Endodermal cell (in vitro differentiated cells): ENCODE data around the gene SUGCT. TPM values are rescaled to one million over a fixed set of nuclear protein-coding genes. Genes with fewer than 3 reads are reported as not detected.

Experiments
- DNase-seq: peaks from one replicate; pipeline ENCODE4 v3.0.0-alpha.2; 2017
- H3K27ac ChIP-seq: 2 replicates; pipeline ENCODE4 v1.5.1; 2013; ENCODE audit warnings: mild to moderate bottlenecking, low read depth, low read length, moderate library complexity
- H3K27me3 ChIP-seq: 2 replicates; pipeline ENCODE4 v1.6.1; 2013; ENCODE audit warnings: mild to moderate bottlenecking, low read length, moderate library complexity; ENCODE audit not compliant: insufficient read depth, control insufficient read depth, poor library complexity, severe bottlenecking
- H3K36me3 ChIP-seq: 2 replicates; pipeline ENCODE4 v1.7.0; 2013; ENCODE audit warnings: mild to moderate bottlenecking, low read length, moderate library complexity; ENCODE audit not compliant: control insufficient read depth, insufficient read depth
- H3K4me1 ChIP-seq: one replicate; pipeline ENCODE4 v1.7.0; 2013; ENCODE audit warnings: low read length; ENCODE audit not compliant: control insufficient read depth, insufficient read depth
- H3K4me3 ChIP-seq: 2 replicates; pipeline ENCODE4 v1.5.1; 2013; ENCODE audit warnings: mild to moderate bottlenecking, low read length, moderate library complexity
- H3K9ac ChIP-seq: 2 replicates; pipeline ENCODE4 v1.6.1; 2013; ENCODE audit warnings: mild to moderate bottlenecking, low read length, moderate library complexity; ENCODE audit not compliant: poor library complexity, severe bottlenecking; ENCODE audit errors: extremely low read depth
- H3K9me3 ChIP-seq: 2 replicates; pipeline ENCODE4 v1.6.1; 2013; ENCODE audit warnings: mild to moderate bottlenecking, low read length, moderate library complexity; ENCODE audit not compliant: control insufficient read depth
- H3K27ac Mint-ChIP-seq: 2 replicates; pipeline ENCODE4 v1.8.0; 2020; ENCODE audit warnings: mixed read lengths
- H3K27me3 Mint-ChIP-seq: 2 replicates; pipeline ENCODE4 v1.8.0; 2021; ENCODE audit warnings: mild to moderate bottlenecking, mixed read lengths; ENCODE audit not compliant: insufficient read depth
- H3K36me3 Mint-ChIP-seq: 2 replicates; pipeline ENCODE4 v1.8.0; 2020; ENCODE audit warnings: low read depth, mixed read lengths
- H3K4me1 Mint-ChIP-seq: 2 replicates; pipeline ENCODE4 v1.8.0; 2020; ENCODE audit warnings: mixed read lengths
- H3K4me3 Mint-ChIP-seq: 2 replicates; pipeline ENCODE4 v1.8.0; 2020; ENCODE audit warnings: mild to moderate bottlenecking, moderate library complexity, mixed read lengths
- H3K9me3 Mint-ChIP-seq: 2 replicates; pipeline ENCODE4 v1.8.0; 2020; ENCODE audit warnings: mild to moderate bottlenecking, mixed read lengths
- WGBS, 2 experiments: methylation state at CpG; one replicate each; pipeline versions ENCODE4 v1.1.5 to v1.1.7; 2013; ENCODE audit warnings: missing lambda C conversion rate in 2 of 2, mixed read lengths in 1 of 2; ENCODE audit not compliant: insufficient coverage in 1 of 2, insufficient read length in 1 of 2; 5-methylcytosine and 5-hydroxymethylcytosine counted together
- total RNA-seq, 2 donors: library from RNA; stranded (reverse); fragmentation: NEBNext Ultra II Directional in 1 of 2; extraction: Animal tissue kit (Norgen Biotek cat#: 25700) in 1 of 2; gene quantifications; 2 replicates in 1 of 2; 3 replicates in 1 of 2; pipeline ENCODE4 v1.2.1, GENCODE V29; 2021
- TF ChIP-seq, protein P1 (sequence below): fragments of 200-600 bp; sonication (generic); conservative IDR thresholded peaks from 2 replicates; pipeline ENCODE4 v1.5.0; 2021; ENCODE audit warnings: antibody characterized with exemption, mild to moderate bottlenecking

The SUGCT gene
- total RNA-seq, 2 donors from 2014 or later, result 3.6 to 3.9 TPM

DNA sequence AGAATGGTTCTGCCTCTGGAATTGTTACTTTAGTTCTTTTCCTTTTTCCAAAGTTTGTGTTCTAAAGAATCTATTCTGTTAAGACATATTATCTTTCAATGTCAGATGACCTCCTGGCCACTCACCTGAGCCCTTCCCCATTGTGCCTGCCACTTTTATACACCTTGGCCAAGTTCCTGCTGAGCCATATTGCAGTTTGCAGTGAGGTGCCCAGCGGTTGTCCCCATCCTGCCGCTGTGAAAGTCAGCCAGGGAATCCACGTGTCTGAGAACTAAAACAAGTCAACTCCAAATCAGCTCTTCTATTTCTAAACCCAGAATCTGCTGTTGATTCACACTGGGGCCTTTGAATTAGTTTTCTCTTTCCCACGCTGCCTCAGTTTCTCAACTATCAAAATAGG is 641.1 kb downstream of the SUGCT start:
- Histone ChIP-seq H3K36me3 (no peaks in the 10 kb centered on the region), H3K4me1 (no peaks in the 10 kb centered on the region), H3K27me3 (no peaks in the 10 kb centered on the region), H3K27ac (no peak overlapping the region), H3K9ac (no peak overlapping the region), H3K4me3 (no peak overlapping the region), H3K9me3 (no peaks in the 10 kb centered on the region)
- H3K36me3 Mint-ChIP-seq, result no peaks in the 10 kb centered on the region
- no peak overlapping the region for H3K27ac Mint-ChIP-seq
- H3K4me3 Mint-ChIP-seq, result no peak overlapping the region
- H3K9me3 Mint-ChIP-seq, result no peaks in the 10 kb centered on the region
- TF ChIP-seq, protein P1, sequence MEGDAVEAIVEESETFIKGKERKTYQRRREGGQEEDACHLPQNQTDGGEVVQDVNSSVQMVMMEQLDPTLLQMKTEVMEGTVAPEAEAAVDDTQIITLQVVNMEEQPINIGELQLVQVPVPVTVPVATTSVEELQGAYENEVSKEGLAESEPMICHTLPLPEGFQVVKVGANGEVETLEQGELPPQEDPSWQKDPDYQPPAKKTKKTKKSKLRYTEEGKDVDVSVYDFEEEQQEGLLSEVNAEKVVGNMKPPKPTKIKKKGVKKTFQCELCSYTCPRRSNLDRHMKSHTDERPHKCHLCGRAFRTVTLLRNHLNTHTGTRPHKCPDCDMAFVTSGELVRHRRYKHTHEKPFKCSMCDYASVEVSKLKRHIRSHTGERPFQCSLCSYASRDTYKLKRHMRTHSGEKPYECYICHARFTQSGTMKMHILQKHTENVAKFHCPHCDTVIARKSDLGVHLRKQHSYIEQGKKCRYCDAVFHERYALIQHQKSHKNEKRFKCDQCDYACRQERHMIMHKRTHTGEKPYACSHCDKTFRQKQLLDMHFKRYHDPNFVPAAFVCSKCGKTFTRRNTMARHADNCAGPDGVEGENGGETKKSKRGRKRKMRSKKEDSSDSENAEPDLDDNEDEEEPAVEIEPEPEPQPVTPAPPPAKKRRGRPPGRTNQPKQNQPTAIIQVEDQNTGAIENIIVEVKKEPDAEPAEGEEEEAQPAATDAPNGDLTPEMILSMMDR, result no peak
- 94 to 100% methylated on average over 1 to 4 of the region's 4 CpGs for WGBS, 2 experiments
- H3K4me1 Mint-ChIP-seq, result no peaks in the 10 kb centered on the region
- DNase-seq, result no peak
- no peaks in the 10 kb centered on the region for H3K27me3 Mint-ChIP-seq

DNA sequence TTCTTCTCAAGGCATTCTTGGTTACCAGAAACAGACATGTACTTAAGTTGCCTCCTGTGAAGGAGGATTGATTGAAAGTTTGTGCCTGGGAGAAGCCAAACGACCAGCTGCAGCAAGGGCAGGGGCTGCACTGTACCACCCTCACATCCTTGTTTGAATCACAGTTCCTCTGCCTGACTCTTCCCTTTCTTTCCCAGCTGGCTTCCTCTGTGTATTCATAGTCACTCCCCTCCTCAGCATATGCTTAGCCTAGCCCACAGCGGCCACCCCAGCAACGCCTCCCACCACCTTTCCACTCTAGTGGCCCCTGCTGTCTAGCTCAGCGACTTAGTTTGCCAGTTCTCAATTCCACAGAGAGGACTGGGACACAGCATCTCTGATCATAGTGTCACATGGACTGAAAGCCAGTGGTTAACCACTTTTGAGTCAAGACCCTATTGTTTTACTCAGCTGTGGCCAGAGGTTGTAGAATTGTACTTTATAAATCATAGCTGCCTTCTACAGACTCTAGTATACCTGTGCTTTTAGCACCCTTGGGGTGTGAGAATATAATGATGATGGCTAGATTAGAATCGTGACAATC is 643.0 kb downstream of the SUGCT start:
- no peak for DNase-seq
- TF ChIP-seq, protein P1, result no peak
- H3K4me3 ChIP-seq, result no peak overlapping the region
- 85 to 90% methylated on average over 5 of the region's 5 CpGs for WGBS, 2 experiments
- no peaks in the 10 kb centered on the region for H3K27me3 ChIP-seq
- Mint-ChIP-seq H3K27ac (no peak overlapping the region), H3K4me3 (no peak overlapping the region), H3K36me3 (no peaks in the 10 kb centered on the region), H3K4me1 (no peaks in the 10 kb centered on the region), H3K27me3 (no peaks in the 10 kb centered on the region), H3K9me3 (no peaks in the 10 kb centered on the region)
- H3K27ac ChIP-seq, result no peak overlapping the region
- no peaks in the 10 kb centered on the region for H3K4me1 ChIP-seq
- H3K36me3 ChIP-seq, result no peaks in the 10 kb centered on the region
- H3K9ac ChIP-seq, result no peak overlapping the region
- H3K9me3 ChIP-seq, result no peaks in the 10 kb centered on the region

DNA sequence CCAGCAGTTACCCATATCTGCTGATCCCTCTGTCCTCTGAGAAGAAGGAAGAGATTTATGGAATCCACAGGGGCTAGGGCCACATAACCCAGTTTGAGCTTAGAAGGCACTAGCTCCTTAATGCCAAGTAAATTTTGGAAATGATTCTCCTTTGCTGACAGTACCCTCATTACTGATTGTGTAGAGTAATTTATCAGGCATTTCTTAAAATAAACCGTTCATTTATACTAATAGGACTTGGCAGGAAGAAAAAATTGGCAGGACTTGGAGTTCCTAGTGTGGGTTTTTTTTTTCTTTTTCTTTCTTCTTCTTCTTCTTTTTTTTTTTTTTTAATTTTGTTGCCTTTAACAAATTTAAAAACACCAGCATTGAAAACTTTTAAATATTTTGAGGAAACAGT is 645.7 kb downstream of the SUGCT start:
- Histone ChIP-seq H3K27me3 (no peaks in the 10 kb centered on the region), H3K9ac (no peak overlapping the region), H3K4me1 (no peaks in the 10 kb centered on the region), H3K36me3 (no peaks in the 10 kb centered on the region), H3K4me3 (no peak overlapping the region), H3K27ac (no peak overlapping the region), H3K9me3 (no peaks in the 10 kb centered on the region)
- Mint-ChIP-seq H3K27ac (no peak overlapping the region), H3K27me3 (no peaks in the 10 kb centered on the region), H3K4me3 (no peak overlapping the region), H3K36me3 (no peaks in the 10 kb centered on the region), H3K4me1 (no peaks in the 10 kb centered on the region), H3K9me3 (no peaks in the 10 kb centered on the region)
- WGBS, 2 experiments, result no CpG with 5 or more reads among the region's 1 CpG
- TF ChIP-seq, protein P1, result no peak
- DNase-seq, result no peak
